Measurements from ENCODE around the gene MX2.
"Not testable (repeated sequence)": the region's sequence is repeated elsewhere in the genome, so short reads cannot be mapped to it uniquely, and the experiment has no call there.

Gene MX2

GRCh38 chr21:41387042-41387819, 25.4 kb downstream of the MX2 start:
- no peak for DNase-seq (ENCODE audit: low read depth)

GRCh38 chr21:41387824-41388223, 26.0 kb downstream of the MX2 start:
- DNase-seq (ENCODE audit: low read depth): no peak

GRCh38 chr21:41388259-41388658, 26.4 kb downstream of the MX2 start:
- DNase-seq (ENCODE audit: low read depth): no peak

GRCh38 chr21:41390043-41390639, 28.3 kb downstream of the MX2 start:
- no peak for DNase-seq (ENCODE audit: low read depth)

- no peak for DNase-seq (ENCODE audit: low read depth)
Measured at GRCh38 chr21:41393876-41394465, 32.1 kb downstream of the MX2 start.

GRCh38 chr21:41396558-41397075, 34.8 kb downstream of the MX2 start:
- no peak for DNase-seq (ENCODE audit: low read depth)

- no peak for DNase-seq (ENCODE audit: low read depth)
Measured at GRCh38 chr21:41397471-41397891, 35.7 kb downstream of the MX2 start.

- no peak for DNase-seq (ENCODE audit: low read depth)
Measured at GRCh38 chr21:41398251-41398650, 36.4 kb downstream of the MX2 start.

GRCh38 chr21:41398831-41399230, 37.0 kb downstream of the MX2 start:
- no peak for DNase-seq (ENCODE audit: low read depth)

- no peak for DNase-seq (ENCODE audit: low read depth)
Measured at GRCh38 chr21:41399246-41399800, 37.5 kb downstream of the MX2 start.

- no peak for DNase-seq (ENCODE audit: low read depth)
Measured at GRCh38 chr21:41402231-41402630, 40.4 kb downstream of the MX2 start.

GRCh38 chr21:41402796-41403195, 41.0 kb downstream of the MX2 start:
- no peak for DNase-seq (ENCODE audit: low read depth)

- DNase-seq (ENCODE audit: low read depth): no peak
Measured at GRCh38 chr21:41403331-41403730, 41.5 kb downstream of the MX2 start.

- DNase-seq (ENCODE audit: low read depth): no peak
Measured at GRCh38 chr21:41403966-41404365, 42.1 kb downstream of the MX2 start.

- no peak for DNase-seq (ENCODE audit: low read depth)
Measured at GRCh38 chr21:41405321-41405720, 43.5 kb downstream of the MX2 start.

- DNase-seq (ENCODE audit: low read depth): no peak
Measured at GRCh38 chr21:41406340-41406739, 44.5 kb downstream of the MX2 start.

- no peak for DNase-seq (ENCODE audit: low read depth)
Measured at GRCh38 chr21:41407541-41408460, 46.0 kb downstream of the MX2 start.

- no peak for DNase-seq (ENCODE audit: low read depth)
Measured at GRCh38 chr21:41410361-41410760, 48.5 kb downstream of the MX2 start.

- DNase-seq (ENCODE audit: low read depth): no peak
Measured at GRCh38 chr21:41410767-41411448, 49.1 kb downstream of the MX2 start.

GRCh38 chr21:41411449-41412089, 49.7 kb downstream of the MX2 start:
- DNase-seq (ENCODE audit: low read depth): no peak

- not testable (repeated sequence) for DNase-seq (ENCODE audit: low read depth)
Measured at GRCh38 chr21:41417505-41417904, 55.7 kb downstream of the MX2 start.

Data from HS-5 (cell line).